GM12874 (cell line): Measurements from ENCODE around the gene CD53.

Experiments
- TF ChIP-seq, protein P1 (sequence below): IDR thresholded peaks from 2 replicates; pipeline ENCODE4 v1.5.1; 2011; ENCODE audit warnings: low read depth, mild to moderate bottlenecking, control low read depth, low read length, moderate library complexity; ENCODE audit not compliant: insufficient read depth

CD53 gene

DNA sequence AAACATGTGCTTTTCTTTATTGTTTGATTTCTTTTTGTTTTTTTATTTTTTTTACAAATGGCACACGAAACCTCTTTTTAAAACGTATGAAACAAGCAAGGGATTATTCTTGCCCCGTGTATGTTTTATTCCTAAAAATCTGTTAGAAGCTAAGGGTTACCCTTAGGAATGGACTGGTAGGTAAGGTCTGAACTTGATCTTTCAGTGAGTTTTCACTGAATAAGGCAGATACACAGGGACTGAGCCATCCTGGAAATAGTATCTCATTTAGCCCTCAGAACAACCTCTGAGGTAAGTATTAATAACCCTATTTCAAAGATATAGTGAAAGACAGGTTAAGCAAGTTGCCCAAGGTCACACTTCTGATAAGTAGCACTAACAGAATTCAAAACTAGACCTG, 6.0 kb downstream of the CD53 start:
- TF ChIP-seq, protein P1, sequence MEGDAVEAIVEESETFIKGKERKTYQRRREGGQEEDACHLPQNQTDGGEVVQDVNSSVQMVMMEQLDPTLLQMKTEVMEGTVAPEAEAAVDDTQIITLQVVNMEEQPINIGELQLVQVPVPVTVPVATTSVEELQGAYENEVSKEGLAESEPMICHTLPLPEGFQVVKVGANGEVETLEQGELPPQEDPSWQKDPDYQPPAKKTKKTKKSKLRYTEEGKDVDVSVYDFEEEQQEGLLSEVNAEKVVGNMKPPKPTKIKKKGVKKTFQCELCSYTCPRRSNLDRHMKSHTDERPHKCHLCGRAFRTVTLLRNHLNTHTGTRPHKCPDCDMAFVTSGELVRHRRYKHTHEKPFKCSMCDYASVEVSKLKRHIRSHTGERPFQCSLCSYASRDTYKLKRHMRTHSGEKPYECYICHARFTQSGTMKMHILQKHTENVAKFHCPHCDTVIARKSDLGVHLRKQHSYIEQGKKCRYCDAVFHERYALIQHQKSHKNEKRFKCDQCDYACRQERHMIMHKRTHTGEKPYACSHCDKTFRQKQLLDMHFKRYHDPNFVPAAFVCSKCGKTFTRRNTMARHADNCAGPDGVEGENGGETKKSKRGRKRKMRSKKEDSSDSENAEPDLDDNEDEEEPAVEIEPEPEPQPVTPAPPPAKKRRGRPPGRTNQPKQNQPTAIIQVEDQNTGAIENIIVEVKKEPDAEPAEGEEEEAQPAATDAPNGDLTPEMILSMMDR: no peak

DNA sequence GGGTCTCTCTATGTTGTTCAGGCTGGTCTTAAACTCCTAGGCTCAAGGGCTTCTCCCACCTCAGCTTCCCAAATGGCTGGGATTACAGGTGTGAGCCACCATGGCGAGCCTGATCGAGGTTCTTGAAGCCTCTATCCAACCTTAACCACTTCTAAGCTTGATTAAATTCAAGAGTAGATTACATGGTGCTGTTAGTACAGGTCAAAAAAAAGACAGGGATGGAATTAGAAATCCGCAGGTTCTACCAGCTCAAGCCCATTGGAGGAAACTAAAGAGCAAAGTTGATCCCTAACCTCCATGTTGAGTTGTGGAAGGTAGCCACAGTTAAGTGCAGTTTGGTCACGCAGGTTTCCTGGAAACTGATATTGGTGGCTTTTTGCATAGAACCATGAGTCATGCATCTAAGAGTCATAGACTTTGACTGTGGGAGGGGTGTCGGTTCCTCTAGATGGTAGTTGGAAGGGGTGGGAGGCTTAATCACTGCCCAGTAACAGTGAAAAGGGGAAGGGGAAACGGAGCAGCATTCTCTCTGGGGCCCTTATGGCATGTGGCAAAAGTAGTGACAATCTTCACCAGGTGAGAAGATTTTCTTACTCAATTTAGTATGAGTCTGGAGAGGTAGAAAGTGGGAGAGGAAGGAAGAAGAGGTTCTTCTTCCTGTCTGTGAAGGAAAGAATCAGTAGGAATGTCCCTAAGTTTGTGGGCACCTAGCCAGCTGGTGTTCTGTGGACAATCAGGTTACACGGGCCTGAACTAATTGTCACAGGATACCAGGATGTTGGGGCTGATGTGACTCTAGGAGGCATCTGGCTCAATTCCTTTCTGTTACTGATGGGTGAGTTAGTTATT, 7.0 kb downstream of the CD53 start:
- TF ChIP-seq, protein P1: no peak

DNA sequence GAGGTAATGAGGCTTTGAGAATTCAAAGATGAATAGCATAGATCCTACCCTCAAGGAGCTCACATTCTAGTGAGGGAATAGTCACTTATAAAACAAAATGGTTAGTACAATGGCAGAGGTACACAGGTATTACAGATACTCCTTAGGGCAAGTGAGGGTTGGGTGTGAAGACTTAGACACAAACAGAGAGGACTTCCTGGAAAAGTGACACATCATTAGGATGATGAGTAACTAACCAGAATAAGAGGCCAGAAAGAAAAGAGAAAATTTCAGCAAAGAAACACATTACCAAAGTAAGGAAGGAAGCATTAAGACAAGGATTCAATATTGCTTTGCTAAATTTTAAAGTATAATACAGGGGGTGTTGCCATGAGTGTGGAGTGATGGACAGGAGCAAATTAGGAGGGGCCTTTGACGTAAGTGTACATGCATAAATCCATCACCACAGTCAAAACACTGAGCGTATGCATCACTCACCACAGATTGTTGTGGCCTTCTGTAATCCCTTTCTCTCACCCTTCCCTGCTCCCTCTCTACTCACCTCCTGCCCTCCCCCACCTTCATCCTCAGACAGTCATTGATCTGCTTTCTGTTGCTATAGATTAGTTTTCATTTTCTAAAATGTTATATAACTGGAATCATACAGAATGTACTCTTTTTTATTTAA, 7.9 kb downstream of the CD53 start:
- TF ChIP-seq, protein P1: no peak

DNA sequence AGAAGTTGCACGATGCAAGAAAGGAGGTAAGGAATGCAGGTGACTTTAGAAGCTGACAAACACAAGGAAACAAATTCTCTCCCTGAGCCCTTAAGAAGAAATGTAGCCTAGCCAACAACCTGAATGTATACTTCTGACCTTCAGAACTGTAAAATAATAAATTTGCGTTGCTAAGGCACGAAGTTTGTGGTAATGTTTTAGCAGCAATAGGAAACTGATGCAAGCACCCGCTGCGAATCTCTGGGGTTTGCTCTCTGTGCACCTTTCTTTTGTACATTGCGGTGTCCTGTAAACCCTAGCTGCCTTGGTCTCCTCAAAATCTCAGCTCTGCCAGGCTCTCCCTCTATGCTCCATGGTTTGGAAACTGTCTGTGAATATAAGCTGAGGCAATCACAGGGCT, 15.1 kb downstream of the CD53 start:
- TF ChIP-seq, protein P1: no peak

DNA sequence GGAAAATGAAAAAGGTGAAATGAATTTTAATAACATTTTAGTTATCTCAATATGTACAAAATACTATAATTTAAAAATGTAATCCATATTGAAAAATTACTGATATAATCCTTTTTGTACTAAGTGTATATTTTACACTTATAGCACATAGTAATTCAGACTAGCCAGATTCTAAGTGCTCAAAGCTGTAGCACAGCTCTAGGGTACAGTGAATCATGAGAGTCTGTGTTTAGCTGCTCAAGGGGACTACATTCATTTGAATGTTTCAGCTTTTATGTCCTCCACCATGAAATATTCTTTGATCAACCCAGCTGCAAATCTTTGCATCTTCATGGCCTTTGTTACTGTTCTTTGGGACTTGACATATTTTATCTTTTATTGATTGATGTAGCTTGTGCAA, 15.7 kb downstream of the CD53 start:
- TF ChIP-seq, protein P1: no peak

DNA sequence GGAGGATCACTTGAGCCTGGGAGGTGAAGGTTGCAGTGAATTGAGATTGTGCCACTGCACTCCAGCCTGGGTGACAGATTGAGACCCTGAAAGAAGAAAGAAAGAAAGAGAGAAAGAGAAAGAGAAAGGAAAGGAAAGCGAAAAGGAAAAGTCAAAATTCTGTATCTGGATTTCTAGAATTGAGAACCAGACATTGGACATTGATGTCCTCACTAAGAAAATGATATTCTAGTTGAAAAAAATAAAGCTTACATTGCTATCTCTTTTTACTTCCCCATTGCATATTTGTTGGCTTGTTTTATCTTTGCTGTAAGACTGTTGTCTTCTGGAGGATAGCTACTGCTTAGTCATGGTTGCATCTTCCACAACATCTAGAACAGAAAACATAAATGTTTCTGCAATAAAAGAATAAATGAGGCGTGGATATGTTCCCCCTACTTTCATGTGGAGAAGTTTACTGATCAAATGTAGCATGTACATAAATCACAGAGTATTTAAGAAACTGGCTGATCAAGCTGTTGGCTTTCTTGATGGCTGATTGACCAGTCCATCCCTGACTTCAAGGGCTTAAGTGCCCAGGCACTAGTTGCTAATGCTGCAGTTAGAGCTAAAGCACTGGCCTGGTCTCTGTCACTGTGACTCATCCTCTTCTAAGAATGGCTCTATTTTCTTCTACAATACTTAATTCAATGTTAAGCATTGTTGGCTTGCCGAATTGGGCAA, 17.7 kb downstream of the CD53 start:
- TF ChIP-seq, protein P1: no peak

DNA sequence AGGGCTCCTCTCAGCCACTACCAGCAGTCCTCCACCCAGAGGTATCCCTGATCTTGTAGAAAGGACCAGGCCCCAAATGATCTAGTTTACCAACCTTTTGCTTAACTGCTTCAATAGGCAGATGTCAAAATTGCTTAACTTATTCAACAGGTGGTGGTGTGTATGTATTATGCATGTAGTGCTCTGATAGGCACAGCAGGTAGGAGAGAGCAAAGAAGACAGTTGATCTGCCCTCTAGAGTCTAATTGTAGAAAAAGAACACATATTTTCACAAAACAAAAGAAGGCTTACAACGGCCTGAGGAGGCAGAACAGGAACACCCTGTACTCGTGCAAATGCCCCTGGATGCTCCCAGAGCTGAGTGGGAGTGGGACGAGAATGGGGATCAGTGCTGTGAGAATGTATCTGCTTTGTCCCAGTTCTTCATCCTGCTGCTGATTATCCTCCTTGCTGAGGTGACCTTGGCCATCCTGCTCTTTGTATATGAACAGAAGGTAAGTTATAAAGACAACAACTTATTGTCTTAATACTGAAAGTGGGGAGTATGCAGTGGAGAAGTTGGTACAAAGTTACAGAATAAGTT, 21.1 kb downstream of the CD53 start:
- TF ChIP-seq, protein P1: no peak
